HG02938 (cell line): Measurements from ENCODE around the gene RAB8A.
A peak's percentile ranks its signal among the peaks of the same experiment; 100 is the strongest.

ENCODE experiments used
- ATAC-seq: cut with Tn5 transposase; IDR thresholded peaks from one replicate; pipeline ENCODE4 v1.9.1; 2021; ENCODE audit warnings: mild to moderate bottlenecking, moderate library complexity; ENCODE audit not compliant: unreplicated experiment

The RAB8A gene

GRCh38 chr19:16111160-16111908, at the start of gene RAB8A:
TSS of gene RAB8A (plus strand) at chr19:16111889. CDS start at chr19:16111902, 13 bp downstream.
- peak; percentile 82 for ATAC-seq

DNA sequence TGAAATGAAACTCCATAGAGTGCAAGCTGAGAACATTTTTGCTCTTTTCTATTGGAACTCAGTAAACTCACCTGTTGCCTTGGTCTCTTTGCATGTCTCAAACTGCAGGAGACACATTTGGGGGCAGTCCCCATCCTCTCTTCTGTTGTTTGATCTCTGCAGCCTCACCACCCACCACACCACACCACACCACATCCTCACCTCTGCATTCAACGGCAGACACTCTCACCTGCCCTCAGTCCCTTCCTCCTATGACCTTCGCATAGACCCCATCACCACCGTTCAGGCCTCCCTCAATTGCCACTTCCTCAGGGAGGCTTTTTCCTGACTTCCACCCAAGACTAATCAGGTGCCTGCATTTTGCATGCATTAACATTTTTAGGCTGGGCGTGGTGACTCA, 49.7 kb upstream of the RAB8A start:
- ATAC-seq, result no peak

- no peak for ATAC-seq
Measured at GRCh38 chr19:16062789-16063188, 48.9 kb upstream of the RAB8A start.

DNA sequence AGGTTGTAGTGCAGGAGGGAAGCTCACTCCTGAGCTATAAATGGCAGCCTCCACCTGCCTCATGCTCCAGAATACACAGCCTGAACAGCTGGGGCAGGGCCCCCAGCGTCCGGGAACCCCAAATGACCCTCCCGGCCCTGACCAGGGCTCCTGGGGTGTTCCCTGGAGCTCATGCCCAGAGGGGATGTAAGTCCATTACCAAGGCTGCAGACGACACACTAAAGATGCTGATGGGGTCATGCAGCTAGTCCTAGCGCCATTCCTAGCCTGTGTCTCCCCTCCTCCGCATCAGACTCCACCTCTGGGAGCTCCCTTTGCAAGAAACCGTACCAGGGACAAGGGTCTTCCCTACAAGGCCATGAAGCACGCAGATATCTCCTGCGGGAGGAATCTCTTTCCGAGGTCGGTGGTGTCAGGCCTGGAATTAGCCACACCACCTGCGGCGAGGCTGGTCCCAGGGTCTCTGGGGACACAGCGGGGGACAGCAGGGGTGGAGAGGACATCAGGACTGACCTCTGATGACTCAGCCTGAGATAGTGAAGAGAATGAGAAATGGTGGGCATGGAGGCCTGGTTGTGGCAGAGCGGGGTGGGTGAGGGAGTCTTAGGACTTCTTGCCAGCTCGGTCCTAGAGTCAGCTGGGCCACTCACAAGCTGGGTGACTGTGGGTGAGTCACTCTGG, 47.3 kb upstream of the RAB8A start:
- no peak for ATAC-seq

- no peak for ATAC-seq
Measured at GRCh38 chr19:16066611-16067104, 45.0 kb upstream of the RAB8A start.

DNA sequence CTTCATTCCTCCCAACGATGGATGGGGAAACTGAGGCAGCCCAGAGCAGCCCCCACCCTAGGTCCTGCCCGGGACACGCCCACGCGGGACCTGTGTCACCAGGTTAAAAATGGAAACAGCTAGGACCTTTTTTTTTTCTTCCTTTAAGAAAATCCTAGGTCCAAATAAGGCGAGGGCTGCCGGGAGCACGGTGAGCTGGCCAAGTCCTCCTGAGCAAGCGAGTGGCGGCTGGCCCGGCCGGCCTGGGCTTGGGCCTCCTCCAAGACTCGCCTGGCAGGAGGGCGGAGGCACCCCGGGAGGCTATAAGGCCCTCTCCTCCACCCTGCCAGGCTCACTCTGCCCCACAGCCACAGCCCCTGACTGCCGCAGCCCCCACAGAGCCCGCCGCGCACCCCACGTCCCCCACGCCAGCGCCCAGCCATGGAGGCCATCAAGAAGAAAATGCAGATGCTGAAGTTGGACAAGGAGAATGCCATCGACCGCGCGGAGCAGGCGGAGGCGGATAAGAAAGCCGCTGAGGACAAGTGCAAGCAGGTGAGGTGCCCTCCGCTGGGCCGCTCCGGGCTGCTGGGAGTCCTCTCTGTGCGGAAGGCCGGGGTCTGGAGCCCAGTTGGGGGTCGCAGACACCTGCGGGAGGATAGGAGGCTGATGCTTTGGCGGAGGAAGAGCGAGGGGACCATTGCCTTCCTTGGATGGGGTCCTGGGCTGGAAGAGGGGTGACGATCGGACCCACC, 44.3 kb upstream of the RAB8A start:
- no peak for ATAC-seq

GRCh38 chr19:16068696-16069259, 42.9 kb upstream of the RAB8A start:
- no peak for ATAC-seq

DNA sequence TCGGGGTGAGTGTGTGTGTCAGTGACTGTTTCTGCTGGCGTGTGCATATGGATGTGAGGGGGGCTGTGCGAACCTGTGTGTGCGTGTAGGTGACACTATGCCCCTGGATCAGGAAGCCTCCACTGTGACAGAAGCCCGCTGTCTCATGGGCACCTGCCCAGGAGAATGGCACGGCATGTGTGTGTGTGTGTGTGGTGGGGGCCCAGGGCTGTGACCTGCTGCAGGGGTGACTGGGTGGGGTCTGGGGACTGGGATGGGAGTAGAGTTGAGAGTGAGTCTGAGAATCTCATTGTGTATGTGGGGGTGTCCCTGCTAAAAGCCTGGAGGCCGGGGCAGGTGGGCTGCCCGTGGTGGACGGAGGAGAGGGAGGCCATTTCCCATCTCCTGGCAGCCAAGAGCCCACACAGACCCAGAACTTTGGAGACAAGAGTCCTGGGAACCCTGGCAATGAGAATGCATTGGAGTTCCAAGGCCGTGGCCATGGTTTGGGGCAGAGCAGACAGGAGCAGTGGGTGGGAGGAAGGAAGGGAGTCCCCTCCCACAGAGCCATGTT, 41.8 kb upstream of the RAB8A start:
- ATAC-seq, result no peak

DNA sequence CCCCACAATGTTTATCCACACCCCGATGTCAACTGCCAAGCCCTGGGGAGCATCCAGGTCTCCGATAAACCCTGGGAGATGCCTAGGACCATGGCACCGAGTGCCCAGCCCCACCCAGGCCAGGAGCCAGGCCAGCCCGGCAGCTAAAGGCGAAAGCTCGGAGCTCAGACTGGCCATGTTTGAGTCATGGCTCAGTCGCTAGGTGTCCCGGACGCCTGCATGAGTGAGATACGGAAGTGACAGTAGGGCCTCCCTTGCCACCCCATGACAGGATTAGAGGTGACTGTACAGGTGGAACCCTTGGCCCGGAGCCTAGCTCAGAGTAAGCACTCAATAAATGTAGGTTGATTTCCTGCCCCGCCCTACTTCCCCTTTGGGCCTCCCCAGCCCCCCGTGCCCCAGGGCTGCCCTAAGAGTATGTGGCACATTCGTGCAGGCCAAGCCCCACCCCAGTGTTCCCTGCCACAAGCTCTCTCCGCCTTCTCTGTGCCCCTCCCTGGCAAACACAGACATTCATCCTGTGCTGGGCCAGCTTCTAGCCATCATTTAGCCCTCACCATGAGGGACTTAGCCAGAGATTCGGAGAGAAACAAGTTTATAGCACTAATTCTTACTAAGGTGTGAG, 41.2 kb upstream of the RAB8A start:
- no peak for ATAC-seq

- ATAC-seq, result no peak
Measured at GRCh38 chr19:16071072-16071691, 40.5 kb upstream of the RAB8A start.

- ATAC-seq, result no peak
Measured at GRCh38 chr19:16073481-16073880, 38.2 kb upstream of the RAB8A start.

DNA sequence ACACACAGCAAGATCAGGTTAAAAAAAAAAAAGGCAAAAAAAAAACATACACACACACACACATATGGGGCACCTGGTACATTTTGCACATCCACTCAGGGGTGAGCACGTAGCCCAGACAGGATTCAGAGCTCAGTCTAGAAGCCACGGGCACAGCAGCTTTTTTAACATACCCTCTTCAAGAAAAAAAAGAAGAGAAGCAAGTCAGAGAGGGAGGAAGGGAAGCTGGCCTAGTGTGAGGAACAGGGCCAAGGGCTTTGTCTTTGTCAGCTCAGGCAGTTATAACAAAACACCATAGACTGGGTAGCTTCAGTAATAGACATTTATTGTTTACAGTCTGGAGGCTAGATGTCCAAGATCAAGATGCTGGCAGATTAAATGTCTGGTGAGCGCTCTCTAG, 37.7 kb upstream of the RAB8A start:
- no peak for ATAC-seq

- no peak for ATAC-seq
Measured at GRCh38 chr19:16074488-16075365, 37.0 kb upstream of the RAB8A start.

- no peak for ATAC-seq
Measured at GRCh38 chr19:16075430-16076153, 36.1 kb upstream of the RAB8A start.

DNA sequence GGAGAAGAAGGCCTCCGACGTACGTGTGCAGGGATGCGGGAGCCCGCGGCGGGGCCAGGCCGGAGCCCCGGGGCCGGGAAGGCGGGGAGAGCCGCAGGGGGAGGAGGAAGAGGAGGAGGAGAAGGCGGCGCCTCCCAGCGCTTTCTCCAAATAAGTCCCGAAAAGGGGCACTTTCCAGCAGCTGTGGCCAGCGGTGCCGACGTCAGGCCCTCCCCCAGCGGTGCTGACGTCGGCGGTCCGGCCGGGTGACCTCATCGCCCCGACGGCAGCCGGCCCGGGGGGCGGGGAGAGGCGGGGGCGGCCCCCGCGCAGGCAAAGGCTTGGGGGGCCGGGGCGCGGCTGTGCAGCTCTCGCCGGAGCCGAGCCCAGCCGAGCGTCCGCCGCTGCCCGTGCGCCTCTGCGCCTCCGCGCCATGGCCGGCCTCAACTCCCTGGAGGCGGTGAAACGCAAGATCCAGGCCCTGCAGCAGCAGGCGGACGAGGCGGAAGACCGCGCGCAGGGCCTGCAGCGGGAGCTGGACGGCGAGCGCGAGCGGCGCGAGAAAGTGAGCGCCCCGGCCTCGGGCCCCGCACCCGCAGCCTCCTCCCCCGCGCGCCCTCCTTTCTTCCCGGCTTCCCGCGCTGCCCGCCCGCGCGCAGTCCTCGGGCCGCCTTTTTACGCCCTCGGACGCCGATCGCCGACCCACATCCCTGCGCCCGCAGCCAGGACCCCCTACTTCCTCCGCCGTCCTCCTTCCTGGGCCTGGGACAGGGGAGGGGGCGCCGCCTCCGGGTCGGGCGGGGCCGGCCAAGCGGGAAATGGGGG, 35.3 kb upstream of the RAB8A start, which contains the start of gene TPM4:
TSS of gene TPM4 (plus strand) at position 342 of the 804 bp plus-strand sequence. CDS start at position 413, 71 bp downstream.
- ATAC-seq, result peak; percentile 40

GRCh38 chr19:16076958-16077611, 34.6 kb upstream of the RAB8A start:
- ATAC-seq, result no peak
